ENCODE results near the gene KICS2. TPM values are rescaled to one million over a fixed set of nuclear protein-coding genes. Genes with fewer than 3 reads are reported as not detected.

KICS2 gene
- total RNA-seq, 2 donors from 2014 or later: 9.9 to 14.2 TPM

DNA sequence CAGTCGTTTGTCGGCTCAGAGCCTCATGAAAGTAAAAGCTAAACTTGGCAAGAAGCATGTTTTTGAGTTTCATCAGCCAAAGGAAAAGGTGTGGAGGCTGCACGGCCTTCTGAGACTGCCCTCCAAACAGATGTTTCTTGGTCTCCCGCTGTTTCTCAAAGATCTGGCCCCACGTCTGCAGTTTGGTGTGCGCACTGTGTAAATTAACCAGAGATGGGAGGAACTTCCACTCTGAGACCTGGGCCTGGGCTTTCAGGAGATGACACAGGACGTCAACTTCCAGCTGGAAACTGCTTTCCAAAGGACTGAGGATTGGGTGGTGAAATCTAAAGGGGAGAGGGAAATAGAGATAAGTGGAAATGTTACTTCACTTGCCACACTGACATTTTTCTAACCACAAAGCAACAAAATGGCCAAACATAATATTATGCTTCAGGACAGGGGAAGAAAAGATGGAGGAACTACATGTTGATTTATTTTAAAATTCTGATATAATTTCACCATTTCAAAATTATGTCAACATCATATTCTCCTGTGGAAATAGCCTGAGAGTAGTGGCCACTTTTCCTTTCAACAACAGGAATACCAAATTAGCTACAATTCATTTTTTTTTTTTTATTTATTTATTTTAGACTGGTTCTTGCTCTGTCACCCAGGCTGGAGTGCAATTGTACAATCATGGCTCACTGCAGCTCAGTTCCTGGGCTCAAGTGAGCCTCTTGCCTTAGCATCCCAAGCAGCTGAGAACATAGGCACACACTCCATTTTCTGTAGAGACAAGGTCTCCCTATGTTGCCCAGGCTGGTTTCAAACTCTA is 27.6 kb downstream of the KICS2 start:
- Mint-ChIP-seq H3K27me3 (no peaks in the 10 kb centered on the region), H3K36me3 (ENCODE audit: low read depth) (peaks cover 40% of the 10 kb centered on the region), H3K4me1 (no peaks in the 10 kb centered on the region), H3K9me3 (no peaks in the 10 kb centered on the region), H3K4me3 (no peak overlapping the region), H3K27ac (no peak overlapping the region)
- no peak for ATAC-seq (replicated peaks)

- H3K27me3 Mint-ChIP-seq: no peaks in the 10 kb centered on the region
- H3K9me3 Mint-ChIP-seq: no peaks in the 10 kb centered on the region
- no peak overlapping the region for H3K4me3 Mint-ChIP-seq
- peaks cover 40% of the 10 kb centered on the region for H3K36me3 Mint-ChIP-seq (ENCODE audit: low read depth)
- no peaks in the 10 kb centered on the region for H3K4me1 Mint-ChIP-seq
- ATAC-seq (replicated peaks): no peak
- peak overlapping the region; percentile 30 for H3K27ac Mint-ChIP-seq
Observed at GRCh38 chr12:64193931-64194330, 28.2 kb downstream of the KICS2 start.

GRCh38 chr12:64192644-64193444 is 29.3 kb downstream of the KICS2 start:
- no peaks in the 10 kb centered on the region for H3K27me3 Mint-ChIP-seq
- no peak overlapping the region for H3K27ac Mint-ChIP-seq
- no peak overlapping the region for H3K4me3 Mint-ChIP-seq
- peaks cover 40% of the 10 kb centered on the region for H3K36me3 Mint-ChIP-seq (ENCODE audit: low read depth)
- peak; percentile 46 for ATAC-seq (replicated peaks)
- no peaks in the 10 kb centered on the region for H3K4me1 Mint-ChIP-seq
- no peaks in the 10 kb centered on the region for H3K9me3 Mint-ChIP-seq

GRCh38 chr12:64190140-64190539 is 32.0 kb downstream of the KICS2 start:
- H3K27me3 Mint-ChIP-seq: no peaks in the 10 kb centered on the region
- no peak for ATAC-seq (replicated peaks)
- H3K27ac Mint-ChIP-seq: no peak overlapping the region
- peaks cover 5% of the 10 kb centered on the region for H3K4me1 Mint-ChIP-seq
- H3K9me3 Mint-ChIP-seq: no peaks in the 10 kb centered on the region
- no peak overlapping the region for H3K4me3 Mint-ChIP-seq
- peaks cover 37% of the 10 kb centered on the region for H3K36me3 Mint-ChIP-seq (ENCODE audit: low read depth)

- Mint-ChIP-seq H3K4me3 (no peak overlapping the region), H3K27ac (no peak overlapping the region), H3K4me1 (peaks cover 5% of the 10 kb centered on the region), H3K9me3 (no peaks in the 10 kb centered on the region), H3K36me3 (ENCODE audit: low read depth) (peaks cover 31% of the 10 kb centered on the region), H3K27me3 (no peaks in the 10 kb centered on the region)
- ATAC-seq (replicated peaks): no peak
Observed at GRCh38 chr12:64189530-64189929, 32.6 kb downstream of the KICS2 start.

- Mint-ChIP-seq H3K9me3 (no peaks in the 10 kb centered on the region), H3K4me3 (no peak overlapping the region), H3K27me3 (no peaks in the 10 kb centered on the region), H3K36me3 (ENCODE audit: low read depth) (peaks cover 14% of the 10 kb centered on the region), H3K27ac (no peak overlapping the region), H3K4me1 (peaks cover 5% of the 10 kb centered on the region)
- ATAC-seq (replicated peaks): no peak
Observed at GRCh38 chr12:64187794-64188193, 34.3 kb downstream of the KICS2 start.

- Mint-ChIP-seq H3K4me3 (no peak overlapping the region), H3K36me3 (ENCODE audit: low read depth) (peaks cover 9% of the 10 kb centered on the region), H3K27ac (peak overlapping the region; percentile 28), H3K27me3 (no peaks in the 10 kb centered on the region), H3K4me1 (peaks cover 5% of the 10 kb centered on the region), H3K9me3 (no peaks in the 10 kb centered on the region)
- no peak for ATAC-seq (replicated peaks)
Observed at GRCh38 chr12:64187370-64187769, 34.7 kb downstream of the KICS2 start.

DNA sequence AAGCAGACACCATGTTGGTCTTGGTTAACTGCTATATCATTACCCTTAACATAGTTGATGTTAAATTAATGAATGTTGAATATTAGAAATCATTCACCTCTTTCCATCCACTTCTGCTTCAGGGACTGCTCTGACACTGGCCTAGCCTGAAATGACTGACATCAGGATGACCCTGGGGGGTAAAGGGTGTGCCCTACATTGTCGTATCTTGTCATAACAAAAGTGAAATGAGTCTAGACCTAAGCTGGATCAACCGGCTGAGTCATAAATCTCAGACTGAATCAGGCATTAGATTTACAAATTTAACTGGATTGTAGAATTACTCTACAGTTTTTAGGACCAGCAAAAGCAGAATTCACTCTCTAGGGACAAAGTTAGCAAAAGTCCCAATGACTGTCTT is 35.3 kb downstream of the KICS2 start:
- Mint-ChIP-seq H3K27ac (peak overlapping the region; percentile 28), H3K4me3 (no peak overlapping the region), H3K4me1 (peaks cover 5% of the 10 kb centered on the region), H3K27me3 (no peaks in the 10 kb centered on the region), H3K9me3 (no peaks in the 10 kb centered on the region), H3K36me3 (ENCODE audit: low read depth) (peaks cover 6% of the 10 kb centered on the region)
- ATAC-seq (replicated peaks): peak; percentile 100

GRCh38 chr12:64184216-64184615 is 37.9 kb downstream of the KICS2 start:
- Mint-ChIP-seq H3K27ac (no peak overlapping the region), H3K9me3 (no peaks in the 10 kb centered on the region), H3K4me3 (no peak overlapping the region)

DNA sequence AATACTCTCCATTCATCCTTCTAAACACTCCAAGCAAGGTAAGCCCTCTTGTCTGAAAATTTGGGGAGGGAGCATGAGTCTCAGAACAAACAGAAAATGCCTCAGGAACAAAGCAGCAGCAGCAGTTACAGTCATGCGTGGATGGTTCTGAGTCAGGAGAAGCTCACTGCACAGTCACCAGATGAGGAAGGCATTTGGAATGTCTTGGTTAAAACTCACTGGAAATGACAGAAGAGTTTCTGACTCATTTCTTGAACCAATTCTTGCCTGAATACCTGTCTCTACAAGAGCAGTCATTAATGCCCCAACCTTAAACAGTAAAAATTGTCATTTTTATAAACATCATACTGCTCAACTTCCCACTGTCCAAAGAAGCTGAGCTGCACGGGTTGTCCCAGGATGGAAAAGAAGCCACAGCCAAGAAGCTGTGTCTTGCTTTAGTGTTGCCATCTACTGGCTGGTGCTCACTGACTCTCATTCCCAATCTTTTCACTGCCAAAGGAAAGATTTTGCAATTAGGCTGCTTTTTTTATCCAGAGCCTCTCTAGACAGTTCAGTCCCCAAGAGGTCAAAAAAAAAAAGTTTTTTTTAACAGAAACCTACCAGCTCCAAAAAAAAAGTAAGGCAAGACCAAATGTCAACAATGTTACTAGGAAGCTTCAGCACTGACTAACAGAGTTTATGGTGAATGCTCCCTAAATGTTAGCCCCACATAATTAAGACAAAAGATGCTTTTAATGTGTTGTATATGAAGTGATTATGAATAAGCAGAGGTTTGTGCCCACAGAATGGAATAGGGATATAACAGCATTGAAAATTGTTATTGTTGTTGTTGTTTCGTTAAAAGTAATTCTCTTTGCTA is 40.4 kb downstream of the KICS2 start:
- Mint-ChIP-seq H3K4me3 (no peak overlapping the region), H3K27me3 (no peaks in the 10 kb centered on the region)
- peak; percentile 79 for ATAC-seq (replicated peaks)

More at GRCh38 chr12:64184216-64184615, 37.9 kb downstream of the KICS2 start:
- H3K4me1 Mint-ChIP-seq: peaks cover 5% of the 10 kb centered on the region
- H3K36me3 Mint-ChIP-seq (ENCODE audit: low read depth): no peaks in the 10 kb centered on the region
- ATAC-seq (replicated peaks): no peak
- H3K27me3 Mint-ChIP-seq: no peaks in the 10 kb centered on the region

DNA sequence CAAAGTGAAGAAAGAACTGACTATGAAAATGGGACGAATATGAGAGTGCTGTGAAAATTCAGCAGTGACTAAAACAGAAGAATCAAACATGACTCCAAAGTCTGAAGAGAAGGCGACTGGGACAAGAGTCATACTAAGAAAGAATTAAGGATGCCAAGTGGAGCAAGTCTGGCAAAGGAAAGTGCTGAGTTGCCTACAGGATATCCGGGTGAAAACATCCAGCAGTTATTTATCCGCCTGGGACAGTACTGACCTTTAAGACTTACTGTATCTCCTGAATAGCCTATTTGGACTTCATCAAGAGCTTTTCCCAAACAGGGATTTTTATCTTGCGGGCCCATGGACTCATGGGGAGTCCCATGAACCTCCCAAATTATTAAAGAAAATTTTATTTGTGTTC is 41.1 kb downstream of the KICS2 start:
- Mint-ChIP-seq H3K36me3 (ENCODE audit: low read depth) (no peaks in the 10 kb centered on the region), H3K4me1 (peaks cover 4% of the 10 kb centered on the region), H3K27me3 (no peaks in the 10 kb centered on the region), H3K9me3 (no peaks in the 10 kb centered on the region), H3K27ac (no peak overlapping the region), H3K4me3 (no peak overlapping the region)
- no peak for ATAC-seq (replicated peaks)

More for the DNA sequence above, 40.4 kb downstream of the KICS2 start:
- Mint-ChIP-seq H3K27ac (no peak overlapping the region), H3K4me1 (peaks cover 4% of the 10 kb centered on the region), H3K9me3 (no peaks in the 10 kb centered on the region), H3K36me3 (ENCODE audit: low read depth) (no peaks in the 10 kb centered on the region)

DNA sequence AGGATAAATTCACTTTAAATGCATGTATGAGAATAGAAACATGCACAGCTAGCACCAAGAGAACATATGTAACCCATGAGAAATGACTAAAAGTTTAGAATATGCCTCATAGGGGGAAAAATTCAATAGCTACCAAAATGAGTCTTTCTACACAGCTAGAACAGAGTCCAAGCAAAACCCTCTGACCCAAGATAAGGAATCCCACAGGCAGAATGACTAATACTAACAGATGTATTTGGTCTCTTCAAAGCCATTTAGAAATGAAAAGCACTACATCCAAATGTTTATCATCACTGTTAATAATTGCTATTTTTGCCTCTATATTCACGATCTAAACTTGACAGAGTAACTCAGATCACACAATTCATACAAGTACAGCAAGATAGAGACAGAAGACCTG is 44.0 kb downstream of the KICS2 start:
- H3K9me3 Mint-ChIP-seq: no peaks in the 10 kb centered on the region
- H3K36me3 Mint-ChIP-seq (ENCODE audit: low read depth): no peaks in the 10 kb centered on the region
- H3K4me1 Mint-ChIP-seq: peaks cover 4% of the 10 kb centered on the region
- H3K27ac Mint-ChIP-seq: no peak overlapping the region
- no peak overlapping the region for H3K4me3 Mint-ChIP-seq
- peak; percentile 64 for ATAC-seq (replicated peaks)
- H3K27me3 Mint-ChIP-seq: no peaks in the 10 kb centered on the region

GRCh38 chr12:64177001-64177400 is 45.1 kb downstream of the KICS2 start:
- no peak overlapping the region for H3K27ac Mint-ChIP-seq
- H3K36me3 Mint-ChIP-seq (ENCODE audit: low read depth): no peaks in the 10 kb centered on the region
- H3K4me1 Mint-ChIP-seq: peaks cover 4% of the 10 kb centered on the region
- no peak overlapping the region for H3K4me3 Mint-ChIP-seq
- ATAC-seq (replicated peaks): no peak
- no peaks in the 10 kb centered on the region for H3K9me3 Mint-ChIP-seq
- no peaks in the 10 kb centered on the region for H3K27me3 Mint-ChIP-seq

- Mint-ChIP-seq H3K36me3 (ENCODE audit: low read depth) (no peaks in the 10 kb centered on the region), H3K4me1 (peaks cover 4% of the 10 kb centered on the region), H3K27me3 (no peaks in the 10 kb centered on the region), H3K27ac (no peak overlapping the region), H3K4me3 (no peak overlapping the region), H3K9me3 (no peaks in the 10 kb centered on the region)
- ATAC-seq (replicated peaks): no peak
Observed at GRCh38 chr12:64175254-64175945, 46.7 kb downstream of the KICS2 start.
